ENCODE measurements around the gene ADAM12.
"Not testable (repeated sequence)": the region's sequence is repeated elsewhere in the genome, so short reads cannot be mapped to it uniquely, and the experiment has no call there.

- not testable (repeated sequence) for TF ChIP-seq POLR2AphosphoS5 (IDR thresholded peaks at IDR 0.05); CTCF (IDR thresholded peaks at IDR 0.05); POLR2A (IDR thresholded peaks at IDR 0.05; ENCODE audit: low read depth)
These were observed 44.8 kb downstream of the ADAM12 start for GRCh38 chr10:126343496-126343895.
